HepG2 (cell line): Measurements from ENCODE around the gene SRRM1.

Experiments
- AGO2 ChIP-seq: fragments of 200-400 bp; formaldehyde crosslinking; optimal IDR thresholded peaks from 2 replicates; pipeline ENCODE3; 2017; ENCODE audit warnings: mild to moderate bottlenecking, low read depth, low read length, moderate library complexity
- CBX2 ChIP-seq, 2 experiments: fragments of 200-600 bp in 1 of 2; sonication (generic); formaldehyde crosslinking in 1 of 2; IDR thresholded peaks; 2 replicates each; pipeline versions ENCODE4 v1.7.0 to v1.8.1; 2018 to 2022; ENCODE audit warnings: low read depth in 2 of 2, low read length in 1 of 2, mild to moderate bottlenecking in 1 of 2, missing genetic modification reagents in 1 of 2
- MEIS1 ChIP-seq: sonication (generic); formaldehyde crosslinking; IDR thresholded peaks from 2 replicates; pipeline ENCODE4 v1.9.0; 2021; ENCODE audit warnings: mild to moderate bottlenecking, missing genetic modification reagents, moderate library complexity, borderline replicate concordance
- RFX5 ChIP-seq: IDR thresholded peaks from 2 replicates; pipeline ENCODE4 v1.6.1; 2011; ENCODE audit warnings: low read depth, low read length, improper control_type of control experiment
- TEAD3 ChIP-seq: optimal IDR thresholded peaks from 2 replicates; pipeline ENCODE3; 2016; ENCODE audit warnings: borderline replicate concordance
- ZEB1 ChIP-seq: IDR thresholded peaks from 2 replicates; pipeline ENCODE4 v1.6.1; 2012; ENCODE audit warnings: mild to moderate bottlenecking, low read depth, inconsistent platforms; ENCODE audit not compliant: insufficient replicate concordance
- ZNF350 ChIP-seq: sonication (generic); formaldehyde crosslinking; IDR thresholded peaks from 2 replicates; pipeline ENCODE4 v1.4.0; 2020; ENCODE audit warnings: mild to moderate bottlenecking, low read depth, missing genetic modification reagents, borderline replicate concordance
- ZSCAN30 ChIP-seq: sonication (generic); formaldehyde crosslinking; IDR thresholded peaks from 2 replicates; pipeline ENCODE4 v1.5.0; 2020; ENCODE audit warnings: mild to moderate bottlenecking, missing genetic modification reagents
- ZZZ3 ChIP-seq: sonication (generic); formaldehyde crosslinking; IDR thresholded peaks from 2 replicates; pipeline ENCODE4 v1.4.0; 2020; ENCODE audit warnings: missing genetic modification reagents, mild to moderate bottlenecking, borderline replicate concordance
- TF ChIP-seq, protein P1 (sequence below): sonication (generic); formaldehyde crosslinking; IDR thresholded peaks from 2 replicates; pipeline ENCODE4 v1.5.0; 2020; ENCODE audit warnings: mild to moderate bottlenecking, missing genetic modification reagents, moderate library complexity

DNA sequence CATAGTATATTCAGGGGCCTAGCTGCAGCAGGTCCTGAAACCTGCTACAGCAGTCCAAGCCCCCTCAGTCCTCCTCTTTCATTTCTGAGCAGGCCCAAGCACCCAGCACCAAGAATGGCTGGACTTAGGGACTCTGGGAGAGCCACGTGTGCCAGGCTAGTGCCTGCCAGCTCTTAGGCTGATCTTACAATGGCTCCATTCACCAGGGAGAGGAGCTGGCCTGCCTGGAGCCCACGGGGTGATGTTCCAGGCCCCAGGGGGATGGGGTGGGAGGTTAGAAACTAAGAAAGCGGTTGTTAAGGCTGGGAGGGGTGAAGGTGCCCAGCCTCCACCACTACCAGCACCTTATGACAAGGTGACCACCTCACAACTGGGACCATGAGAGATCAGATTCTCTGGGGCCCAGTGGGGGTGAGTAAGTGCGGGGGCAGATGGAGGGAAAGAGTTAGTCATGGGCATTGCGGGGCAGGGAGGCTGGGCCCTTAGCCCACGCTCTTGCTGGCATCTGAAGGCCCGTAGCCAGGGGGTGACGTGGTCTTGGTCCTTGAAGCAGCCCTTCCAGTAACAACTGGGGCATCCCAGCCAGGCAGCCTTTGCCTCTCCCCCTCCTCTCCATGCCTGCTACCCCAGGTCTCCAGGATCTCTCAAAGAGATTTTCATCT is 71.9 kb downstream of the SRRM1 start:
- no peak for TF ChIP-seq TEAD3
- no peak for TF ChIP-seq RFX5
- no peak for TF ChIP-seq MEIS1 (CRISPR knock-in tag)
- TF ChIP-seq ZEB1 = no peak
- TF ChIP-seq ZZZ3 (CRISPR knock-in tag) = no peak
- no peak for TF ChIP-seq ZNF350 (CRISPR knock-in tag)
- TF ChIP-seq AGO2 = no peak
- TF ChIP-seq ZSCAN30 (CRISPR knock-in tag) = no peak
- no peak for TF ChIP-seq CBX2 (IDR thresholded peaks at IDR 0.05; ENCODE audit: low read depth, low read length)
- no peak for TF ChIP-seq CBX2 (CRISPR knock-in tag; IDR thresholded peaks at IDR 0.05; ENCODE audit: low read depth)
- TF ChIP-seq, protein P1, sequence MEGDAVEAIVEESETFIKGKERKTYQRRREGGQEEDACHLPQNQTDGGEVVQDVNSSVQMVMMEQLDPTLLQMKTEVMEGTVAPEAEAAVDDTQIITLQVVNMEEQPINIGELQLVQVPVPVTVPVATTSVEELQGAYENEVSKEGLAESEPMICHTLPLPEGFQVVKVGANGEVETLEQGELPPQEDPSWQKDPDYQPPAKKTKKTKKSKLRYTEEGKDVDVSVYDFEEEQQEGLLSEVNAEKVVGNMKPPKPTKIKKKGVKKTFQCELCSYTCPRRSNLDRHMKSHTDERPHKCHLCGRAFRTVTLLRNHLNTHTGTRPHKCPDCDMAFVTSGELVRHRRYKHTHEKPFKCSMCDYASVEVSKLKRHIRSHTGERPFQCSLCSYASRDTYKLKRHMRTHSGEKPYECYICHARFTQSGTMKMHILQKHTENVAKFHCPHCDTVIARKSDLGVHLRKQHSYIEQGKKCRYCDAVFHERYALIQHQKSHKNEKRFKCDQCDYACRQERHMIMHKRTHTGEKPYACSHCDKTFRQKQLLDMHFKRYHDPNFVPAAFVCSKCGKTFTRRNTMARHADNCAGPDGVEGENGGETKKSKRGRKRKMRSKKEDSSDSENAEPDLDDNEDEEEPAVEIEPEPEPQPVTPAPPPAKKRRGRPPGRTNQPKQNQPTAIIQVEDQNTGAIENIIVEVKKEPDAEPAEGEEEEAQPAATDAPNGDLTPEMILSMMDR (CRISPR knock-in tag) = no peak
